ENCODE data around the gene PCID2. TPM values are rescaled to one million over a fixed set of nuclear protein-coding genes. Genes with fewer than 3 reads are reported as not detected.

PCID2 gene
- total and polyA plus RNA-seq, 2 experiments from 2014 or later: 79.6 to 107 TPM

- Histone ChIP-seq H3K4me1 (ENCODE audit: insufficient read depth) (no peaks in the 10 kb centered on the region), H2AFZ (no peak overlapping the region), H3K9me2 (ENCODE audit: insufficient read depth) (no peaks in the 10 kb centered on the region), H3K36me3 (ENCODE audit: insufficient read depth) (peaks cover 33% of the 10 kb centered on the region), H4K20me1 (replicated peaks; ENCODE audit: insufficient read depth) (peaks cover 47% of the 10 kb centered on the region), H3K27me3 (ENCODE audit: insufficient read depth) (no peaks in the 10 kb centered on the region), H3K79me2 (replicated peaks; ENCODE audit: insufficient read depth) (peaks cover 77% of the 10 kb centered on the region), H3K4me3 (no peak overlapping the region), H3F3A (replicated peaks; ENCODE audit: low read depth) (no peaks in the 10 kb centered on the region), H3K4me2 (no peak overlapping the region), H3K27ac (ENCODE audit: low read depth) (no peak overlapping the region)
- no peak for ATAC-seq
- no peak overlapping the region for H3K27ac Mint-ChIP-seq
- no peak for DNase-seq (ENCODE audit: low spot score)
- no peaks in the 10 kb centered on the region for H3K9me3 Mint-ChIP-seq
- H3K4me1 Mint-ChIP-seq: peaks cover 2% of the 10 kb centered on the region; the same call in 1 of the 3 replicates
- TF ChIP-seq ETS1 (IDR thresholded peaks at IDR 0.05): no peak
- no peak for TF ChIP-seq CTCF (conservative IDR thresholded peaks at IDR 0.05; ENCODE audit: low read depth in 2 of 2)
- TF ChIP-seq POLR2AphosphoS5 (IDR thresholded peaks at IDR 0.05; ENCODE audit: low read depth): no peak
- no peak for TF ChIP-seq ZNF462 (CRISPR knock-in tag; IDR thresholded peaks at IDR 0.05)
- no peak for TF ChIP-seq STAT1 (IDR thresholded peaks at IDR 0.05; ENCODE audit: unreplicated experiment)
- no peak for TF ChIP-seq CREB1 (CRISPR knock-in tag; IDR thresholded peaks at IDR 0.05; ENCODE audit: low read depth)
- no peak for TF ChIP-seq NANOG (IDR thresholded peaks at IDR 0.05; ENCODE audit: borderline replicate concordance)
- TF ChIP-seq JUNB (IDR thresholded peaks at IDR 0.05; ENCODE audit: unreplicated experiment): no peak
- peaks cover 94% of the 10 kb centered on the region for H3K36me3 Mint-ChIP-seq (ENCODE audit: low read depth)
- no peak overlapping the region for H3K4me3 Mint-ChIP-seq
- H3K27me3 Mint-ChIP-seq (ENCODE audit: insufficient read depth, low read depth, poor library complexity): peaks cover 13% of the 10 kb centered on the region
Observed at GRCh38 chr13:113224486-113224885, 16.0 kb upstream of the PCID2 start.
